K562 (cell line): ENCODE measurements around the gene TMEM248. TPM values are rescaled to one million over a fixed set of nuclear protein-coding genes. Genes with fewer than 3 reads are reported as not detected.
A peak's percentile ranks its signal among the peaks of the same experiment; 100 is the strongest.

Experiments used
- ATF7 ChIP-seq: fragments of 450-650 bp; IDR thresholded peaks from 2 replicates; pipeline ENCODE4 v1.7.1; 2014; ENCODE audit warnings: mild to moderate bottlenecking, moderate library complexity
- BCOR ChIP-seq: fragments of 450-650 bp; IDR thresholded peaks from 2 replicates; pipeline ENCODE4 v1.6.1; 2016
- CTCF ChIP-seq, 3 experiments: IDR thresholded peaks in 2 of 3; conservative IDR thresholded peaks in 1 of 3; 2 replicates each; pipeline ENCODE4 v1.5.1; 2011 to 2012; ENCODE audit warnings: low read length in 3 of 3, mild to moderate bottlenecking in 3 of 3, control low read depth in 2 of 3, improper control_type of control experiment in 1 of 3, inconsistent platforms in 1 of 3, low read depth in 1 of 3, mixed read lengths in 1 of 3, moderate library complexity in 1 of 3; ENCODE audit not compliant: insufficient read depth in 2 of 3
- DNMT1 ChIP-seq: fragments of 450-650 bp; IDR thresholded peaks from 2 replicates; pipeline ENCODE4 v1.6.1; 2016; ENCODE audit warnings: antibody characterized with exemption, mild to moderate bottlenecking
- EWSR1 ChIP-seq: fragments of 450-650 bp; IDR thresholded peaks from 2 replicates; pipeline ENCODE4 v1.6.1; 2018; ENCODE audit warnings: borderline replicate concordance, mild to moderate bottlenecking, low read depth, moderate library complexity; ENCODE audit not compliant: partially characterized antibody
- FOXK2 ChIP-seq, 2 experiments: fragments of 450-650 bp; IDR thresholded peaks in 1 of 2; conservative IDR thresholded peaks in 1 of 2; 2 replicates each; pipeline ENCODE4 v1.6.1; 2016; ENCODE audit warnings: low read depth in 2 of 2, mild to moderate bottlenecking in 1 of 2
- HINFP ChIP-seq: fragments of 450-650 bp; conservative IDR thresholded peaks from 2 replicates; pipeline ENCODE4 v1.6.1; 2016; ENCODE audit warnings: missing genetic modification characterization, low read depth, mild to moderate bottlenecking, control low read depth, missing compliant biosample characterization
- HOMEZ ChIP-seq: fragments of 250-450 bp; sonication (Bioruptor Pico); IDR thresholded peaks from 2 replicates; pipeline ENCODE4 v1.4.0; 2020; ENCODE audit warnings: mild to moderate bottlenecking, moderate library complexity
- HSF4 ChIP-seq: fragments of 250-450 bp; sonication (Bioruptor Pico); IDR thresholded peaks from 2 replicates; pipeline ENCODE4 v2.1.2; 2022; ENCODE audit warnings: mild to moderate bottlenecking, moderate library complexity, borderline replicate concordance
- JUNB ChIP-seq: fragments of 450-650 bp; formaldehyde crosslinking; conservative IDR thresholded peaks from 2 replicates; pipeline ENCODE4 v1.4.0; 2020; ENCODE audit warnings: mild to moderate bottlenecking
- KLF6 ChIP-seq: fragments of 250-450 bp; sonication (Bioruptor Pico); IDR thresholded peaks from 2 replicates; pipeline ENCODE4 v1.4.0; 2020; ENCODE audit warnings: mild to moderate bottlenecking, moderate library complexity, borderline replicate concordance
- LEF1 ChIP-seq: fragments of 450-650 bp; IDR thresholded peaks from 2 replicates; pipeline ENCODE4 v1.6.1; 2016; ENCODE audit warnings: mild to moderate bottlenecking
- NR2C1 ChIP-seq, 2 experiments: fragments of 450-650 bp; IDR thresholded peaks; 2 replicates each; pipeline ENCODE4 v1.6.1; 2017; ENCODE audit warnings: mild to moderate bottlenecking in 2 of 2, antibody characterized with exemption in 1 of 2, inconsistent platforms in 1 of 2, missing compliant biosample characterization in 1 of 2, missing genetic modification characterization in 1 of 2
- POLR2B ChIP-seq: fragments of 450-650 bp; IDR thresholded peaks from 2 replicates; pipeline ENCODE4 v1.6.1; 2018; ENCODE audit warnings: low read depth; ENCODE audit not compliant: partially characterized antibody
- RB1 ChIP-seq: fragments of 450-650 bp; IDR thresholded peaks from 2 replicates; pipeline ENCODE4 v1.6.1; 2017; ENCODE audit warnings: low read depth, mild to moderate bottlenecking
- SIRT6 ChIP-seq: IDR thresholded peaks from one replicate; pipeline ENCODE4 v1.6.1; 2012; ENCODE audit warnings: low read depth, mild to moderate bottlenecking, control low read depth, inconsistent platforms, low read length, moderate library complexity
- SIX5 ChIP-seq, 2 experiments: IDR thresholded peaks; 2 replicates each; pipeline ENCODE4 v1.6.1; 2011; ENCODE audit warnings: low read length in 2 of 2, borderline replicate concordance in 1 of 2, low read depth in 1 of 2, mild to moderate bottlenecking in 1 of 2, moderate library complexity in 1 of 2; ENCODE audit not compliant: insufficient read depth in 1 of 2
- SMAD4 ChIP-seq: fragments of 250-450 bp; sonication (Bioruptor Pico); conservative IDR thresholded peaks from 2 replicates; pipeline ENCODE4 v1.8.0; 2021; ENCODE audit warnings: inconsistent platforms, mild to moderate bottlenecking, moderate library complexity
- SMARCA4 ChIP-seq: fragments of 450-650 bp; IDR thresholded peaks from 2 replicates; pipeline ENCODE4 v1.6.1; 2016
- TCF3 ChIP-seq: sonication (generic); formaldehyde crosslinking; IDR thresholded peaks from 2 replicates; pipeline ENCODE4 v1.4.0; 2020; ENCODE audit warnings: mild to moderate bottlenecking, missing genetic modification reagents
- ZNF449 ChIP-seq: fragments of 250-450 bp; sonication (Bioruptor Pico); IDR thresholded peaks from 2 replicates; pipeline ENCODE4 v1.8.0; 2022; ENCODE audit warnings: moderate library complexity, mild to moderate bottlenecking, inconsistent platforms
- ZNF75A ChIP-seq: fragments of 450-650 bp; formaldehyde crosslinking; IDR thresholded peaks from 2 replicates; pipeline ENCODE4 v1.4.0; 2020; ENCODE audit warnings: mild to moderate bottlenecking
- ZNF76 ChIP-seq: fragments of 250-450 bp; sonication (Bioruptor Pico); IDR thresholded peaks from 2 replicates; pipeline ENCODE4 v1.4.0; 2020; ENCODE audit warnings: mild to moderate bottlenecking, moderate library complexity, borderline replicate concordance
- polyA plus RNA-seq, 8 experiments: library from polyadenylated mRNA; depleted of rRNA in 4 of 8; stranded (reverse) in 5 of 8; unstranded in 3 of 8; fragments of >200 nt; fragmentation: Nextera tagmentation in 2 of 8; fragmentation: Illumina TruSeq in 1 of 8; extraction: Ambion mirVana in 2 of 8; extraction: Trizol in 1 of 8; gene quantifications; 2 replicates each; pipeline versions ENCODE4 v1.2.1 to v1.2.3, GENCODE V29; 2011 to 2014; ENCODE audit warnings: inconsistent platforms in 1 of 8, missing spikeins in 1 of 8
- total RNA-seq, 7 experiments: library from RNA; depleted of rRNA in 6 of 7; stranded (reverse); fragments of >200 nt in 6 of 7; fragmentation: Illumina TruSeq in 2 of 7; extraction: Trizol in 2 of 7; gene quantifications; 2 replicates each; pipeline versions ENCODE4 v1.2.1 to v1.2.3, GENCODE V29; 2011 to 2021; ENCODE audit warnings: low replicate concordance in 1 of 7

Gene TMEM248
- total and polyA plus RNA-seq, 9 of the 15 experiments (the other 6 are each of a cell fraction or from before 2014, with no cell fraction given), result 6.3 to 132 (median 64.4) TPM

GRCh38 chr7:66930341-66930740 lies 9.3 kb downstream of the TMEM248 start (continued):
- TF ChIP-seq ZNF76 (CRISPR knock-in tag), result no peak
- TF ChIP-seq SMARCA4, result no peak
- TF ChIP-seq ZNF75A (CRISPR knock-in tag), result no peak
- no peak for TF ChIP-seq HINFP (tag)
- TF ChIP-seq HOMEZ (CRISPR knock-in tag), result no peak
- peak; percentile 46 to 48; a peak in 1 of 4 replicates for TF ChIP-seq FOXK2 (conservative IDR thresholded peaks at IDR 0.05 in 1 of 2, IDR thresholded peaks at IDR 0.05 in 1 of 2; ENCODE audit: low read depth in 2 of 2)
- no peak for TF ChIP-seq SIRT6
- TF ChIP-seq EWSR1, result no peak
- TF ChIP-seq DNMT1, result no peak
- no peak for TF ChIP-seq POLR2B
- no peak; the same call in 1 of the 2 replicates for TF ChIP-seq TCF3
- no peak for TF ChIP-seq HSF4 (CRISPR knock-in tag)
- 0 out of 2 replicates have a peak, but pooled peaks have one; percentile 32 for TF ChIP-seq LEF1
- TF ChIP-seq ZNF449 (CRISPR knock-in tag), result no peak
- peak; percentile 49; the same call in 1 of the 2 replicates for TF ChIP-seq NR2C1 (IDR thresholded peaks at IDR 0.05)
- TF ChIP-seq NR2C1 (tag; IDR thresholded peaks at IDR 0.05), result peak; percentile 44; the same call in 1 of the 2 replicates
- TF ChIP-seq BCOR, result no peak
- no peak for TF ChIP-seq CTCF (IDR thresholded peaks at IDR 0.05 in 2 of 3, conservative IDR thresholded peaks at IDR 0.05 in 1 of 3; ENCODE audit: insufficient read depth in 2 of 3, low read depth in 1 of 3, low read length in 3 of 3)
- peak; percentile 79; the same call in 1 of the 2 replicates for TF ChIP-seq RB1
- peak; percentile 53; the same call in 1 of the 2 replicates for TF ChIP-seq SMAD4
- TF ChIP-seq ATF7, result peak; percentile 46; the same call in 1 of the 2 replicates
- TF ChIP-seq JUNB, result no peak
- no peak for TF ChIP-seq KLF6 (CRISPR knock-in tag)
- no peak for TF ChIP-seq SIX5 (IDR thresholded peaks at IDR 0.05; ENCODE audit: borderline replicate concordance in 1 of 2, insufficient read depth in 1 of 2, low read depth in 1 of 2, low read length in 2 of 2)
